HG03060 (cell line): ENCODE results near the gene TPD52L2.
A peak's percentile ranks its signal among the peaks of the same experiment; 100 is the strongest.
"Not testable (repeated sequence)": the region's sequence is repeated elsewhere in the genome, so short reads cannot be mapped to it uniquely, and the experiment has no call there.

Experiments used
- ATAC-seq: cut with Tn5 transposase; IDR thresholded peaks from one replicate; pipeline ENCODE4 v1.9.1; 2021; ENCODE audit warnings: low read depth, moderate number of reproducible peaks; ENCODE audit not compliant: unreplicated experiment

The TPD52L2 gene

DNA sequence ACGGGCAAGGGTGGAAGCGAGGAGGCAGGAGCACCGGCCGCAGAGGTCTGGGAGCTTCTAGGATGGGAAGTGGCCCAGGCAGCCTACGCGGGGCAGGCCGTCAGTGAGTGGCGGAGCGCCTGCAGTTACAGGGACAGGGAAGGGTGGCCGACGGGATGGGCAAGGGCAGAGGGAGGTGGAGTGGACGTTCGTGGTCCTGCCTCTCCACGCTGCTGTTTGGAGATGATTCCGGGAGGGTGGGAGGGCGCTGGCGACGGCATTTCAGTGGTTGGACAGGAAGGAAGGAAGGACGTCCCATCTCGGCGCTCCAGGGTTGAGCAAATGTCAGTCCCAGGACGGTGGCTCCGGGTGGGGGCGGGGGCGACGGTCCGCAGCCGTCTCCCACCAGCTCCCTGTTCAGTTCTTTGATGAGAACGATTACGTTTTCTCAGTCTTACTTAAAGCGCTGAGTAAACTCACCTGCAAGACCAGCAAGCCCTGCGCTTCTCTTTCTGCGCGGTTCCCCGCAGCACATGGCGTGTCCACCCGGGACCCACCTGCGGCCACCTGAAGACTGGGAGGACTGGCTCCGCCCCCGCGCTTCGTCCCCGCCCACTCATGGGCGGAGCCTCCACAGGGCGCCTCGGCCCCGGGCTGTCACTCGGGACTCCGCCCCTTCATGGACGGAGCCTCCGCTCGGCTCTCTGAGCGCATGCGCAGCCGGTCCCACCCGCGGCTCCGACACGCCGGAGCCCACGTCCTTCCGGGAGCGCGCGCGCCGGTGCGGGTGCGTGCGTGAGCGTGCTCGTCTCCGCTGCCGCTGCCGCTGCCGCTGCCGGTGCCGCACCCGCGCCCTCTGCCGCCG, 29.5 kb downstream of the TPD52L2 start, which contains the start of gene DNAJC5:
Gene DNAJC5, plus strand, starts transcription at position 769 of the 844 bp plus-strand sequence. CDS start 33,220 bp downstream, outside the sequence.
- ATAC-seq = peak; percentile 41

GRCh38 chr20:63895202-63895951, 30.3 kb downstream of the TPD52L2 start:
- no peak for ATAC-seq

DNA sequence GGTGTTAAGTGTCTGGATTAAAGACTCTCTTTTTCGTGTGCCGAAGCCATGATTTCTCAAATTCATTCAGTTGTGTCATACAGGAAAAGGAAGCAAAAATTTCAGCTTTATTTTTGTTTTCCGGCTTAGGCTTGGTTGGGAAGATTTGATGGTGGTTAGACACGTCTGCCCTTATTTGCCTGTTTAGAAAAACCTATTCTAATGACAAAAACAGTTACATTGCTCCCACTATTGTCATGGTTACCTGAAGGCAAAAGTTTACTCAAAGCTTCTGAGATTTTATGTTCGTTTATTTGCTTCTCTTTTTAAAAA, 30.8 kb downstream of the TPD52L2 start:
- ATAC-seq = no peak

DNA sequence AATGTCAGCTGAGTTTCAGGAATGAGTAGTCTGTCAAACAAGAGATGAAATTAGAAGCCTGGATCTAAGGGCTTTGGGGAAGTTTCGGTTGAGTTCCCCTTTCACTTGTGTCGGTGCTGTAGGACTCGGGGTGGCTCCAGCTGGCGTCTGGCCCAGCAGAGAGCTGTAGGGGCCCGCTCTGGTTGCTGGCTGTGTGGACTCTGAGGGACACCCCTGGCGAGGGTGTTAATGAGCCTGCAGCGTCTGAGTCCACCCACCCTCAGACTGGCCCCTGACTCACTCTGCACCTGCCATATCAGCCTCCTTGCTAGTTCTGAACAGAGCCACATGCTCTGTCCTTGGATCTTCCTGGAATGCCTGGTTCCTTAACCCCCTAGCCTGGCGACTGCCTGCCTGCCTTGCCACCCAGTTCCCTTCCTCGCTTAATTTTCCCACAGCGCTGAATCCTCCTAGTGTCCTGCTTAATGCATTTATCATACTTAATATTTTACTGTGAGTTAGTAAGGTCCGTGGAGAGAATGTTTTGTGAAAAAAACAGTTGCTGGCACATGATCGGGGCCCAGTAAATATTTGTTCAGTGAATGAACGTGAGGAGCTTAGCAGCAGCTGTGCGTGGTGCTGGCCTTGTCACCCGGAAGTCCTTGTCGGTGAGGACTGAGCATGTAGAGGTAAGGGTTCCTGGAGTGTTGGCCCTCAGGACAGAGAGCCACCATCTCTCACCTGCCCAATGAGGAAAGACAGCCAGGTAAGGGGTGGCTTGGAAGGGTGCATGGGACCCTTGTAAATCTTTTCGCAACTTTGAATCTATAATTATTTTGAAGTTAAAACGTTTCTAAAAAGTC, 31.4 kb downstream of the TPD52L2 start:
- ATAC-seq = no peak

GRCh38 chr20:63897978-63898561, 33.0 kb downstream of the TPD52L2 start:
- ATAC-seq = no peak

GRCh38 chr20:63898882-63899558, 34.0 kb downstream of the TPD52L2 start:
- ATAC-seq = no peak

DNA sequence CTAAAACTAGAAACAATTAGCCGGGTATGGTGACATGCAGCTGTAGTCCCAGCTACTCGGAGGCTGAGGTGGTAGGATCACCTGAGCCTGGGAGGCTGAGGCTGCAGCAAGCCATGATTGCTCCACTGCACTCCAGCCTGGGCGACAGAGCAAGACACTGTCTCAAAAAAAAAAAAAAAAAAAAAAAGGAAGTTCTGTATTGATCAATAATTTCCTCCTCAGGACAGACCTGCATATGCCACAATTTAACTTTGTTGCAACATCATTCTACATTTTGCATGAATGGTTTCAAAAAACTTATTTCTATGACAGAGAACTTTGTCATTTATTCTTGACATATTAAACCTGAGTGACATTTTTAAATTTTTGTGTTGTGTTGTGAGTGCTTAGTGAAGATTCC, 35.3 kb downstream of the TPD52L2 start:
- no peak for ATAC-seq

GRCh38 chr20:63903796-63904561, 38.9 kb downstream of the TPD52L2 start:
- no peak for ATAC-seq

GRCh38 chr20:63908008-63908682, 43.1 kb downstream of the TPD52L2 start:
- no peak for ATAC-seq

GRCh38 chr20:63911176-63911575, 46.1 kb downstream of the TPD52L2 start:
- no peak for ATAC-seq

- ATAC-seq = no peak
These were observed 48.7 kb downstream of the TPD52L2 start for GRCh38 chr20:63913768-63914167.

GRCh38 chr20:63915471-63915870, 50.4 kb downstream of the TPD52L2 start:
- ATAC-seq = no peak

- ATAC-seq = not testable (repeated sequence)
These were observed 51.4 kb downstream of the TPD52L2 start for GRCh38 chr20:63916371-63916939.

- ATAC-seq = no peak
These were observed 52.7 kb downstream of the TPD52L2 start for GRCh38 chr20:63917811-63918210.

DNA sequence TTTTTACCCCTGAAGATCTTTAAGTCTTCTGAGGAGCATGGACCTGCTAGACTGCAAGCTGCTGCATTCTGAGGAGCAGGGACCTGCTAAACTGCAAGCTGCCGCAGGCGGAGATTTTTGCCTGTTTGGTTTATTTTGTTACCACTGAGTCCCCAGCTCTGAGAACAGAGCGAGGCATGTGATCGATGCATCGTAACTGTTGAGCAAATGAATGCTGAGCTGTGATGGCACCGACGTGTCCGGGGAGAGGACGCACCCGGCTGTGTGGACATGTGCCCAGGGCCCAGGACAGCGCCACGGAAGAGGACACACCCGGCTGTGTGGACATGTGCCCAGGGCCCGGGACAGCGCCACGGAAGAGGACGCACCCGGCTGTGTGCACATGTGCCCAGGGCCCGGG, 54.1 kb downstream of the TPD52L2 start:
- ATAC-seq = no peak

- no peak for ATAC-seq
These were observed 55.2 kb downstream of the TPD52L2 start for GRCh38 chr20:63920226-63920625.

GRCh38 chr20:63923651-63924050, 58.6 kb downstream of the TPD52L2 start:
- no peak for ATAC-seq

DNA sequence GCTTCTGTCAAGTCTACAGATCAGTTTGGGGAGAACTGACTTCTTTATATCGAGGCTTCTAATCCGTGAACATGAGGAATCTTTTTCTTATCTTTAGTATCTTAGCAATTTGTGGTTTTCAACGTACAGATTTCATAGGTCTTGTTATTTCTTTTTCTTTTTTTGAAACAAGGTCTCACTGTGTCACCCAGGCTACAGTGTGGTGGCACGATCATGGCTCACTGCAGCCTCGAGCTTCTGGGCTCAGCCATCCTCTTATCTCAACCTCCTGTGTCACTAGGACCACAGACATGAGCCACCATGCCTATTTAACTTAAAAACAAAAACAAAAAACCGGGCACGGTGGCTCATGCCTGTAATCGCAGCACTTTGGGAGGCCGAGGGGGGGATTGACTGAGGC, 59.2 kb downstream of the TPD52L2 start:
- no peak for ATAC-seq
